ENCODE results near the gene GOLPH3.

GOLPH3 gene

GRCh38 chr5:32098291-32098690, 75.8 kb downstream of the GOLPH3 start:
- H3K27me3 ChIP-seq (ENCODE audit: insufficient read depth, low read length, poor library complexity, severe bottlenecking), result no peaks in the 10 kb centered on the region
- no peaks in the 10 kb centered on the region for H3F3A ChIP-seq (ENCODE audit: low read depth)
- no peak for TF ChIP-seq CTCF (conservative IDR thresholded peaks at IDR 0.05; ENCODE audit: low read length)
- no peak for TF ChIP-seq EZH2phosphoT487 (IDR thresholded peaks at IDR 0.05; ENCODE audit: borderline replicate concordance)
- H3K36me3 ChIP-seq (ENCODE audit: insufficient read depth, low read length), result peaks cover 3% of the 10 kb centered on the region; the same call in 1 of the 2 replicates
- H2AFZ ChIP-seq (ENCODE audit: low read length), result no peak overlapping the region
- H3K9ac ChIP-seq (ENCODE audit: low read depth, low read length, poor library complexity, severe bottlenecking), result no peak overlapping the region
- H4K20me1 ChIP-seq (ENCODE audit: insufficient read depth, low read length, poor library complexity, severe bottlenecking), result no peaks in the 10 kb centered on the region
- no peak overlapping the region for H3K4me3 ChIP-seq (ENCODE audit: low read length, poor library complexity, severe bottlenecking)
- no peak overlapping the region for H3K4me2 ChIP-seq (ENCODE audit: low read depth, low read length, poor library complexity, severe bottlenecking)
- no peaks in the 10 kb centered on the region for H3K79me2 ChIP-seq (ENCODE audit: insufficient read depth, low read length)
- no peaks in the 10 kb centered on the region for H3K9me2 ChIP-seq (replicated peaks; ENCODE audit: low read depth, low read length)
- no peaks in the 10 kb centered on the region for H3K4me1 ChIP-seq (ENCODE audit: insufficient read depth, low read length, poor library complexity, severe bottlenecking)
- H3K9me3 ChIP-seq (ENCODE audit: insufficient read depth, low read depth, low read length), result no peaks in the 10 kb centered on the region

- H3K36me3 ChIP-seq (ENCODE audit: insufficient read depth, low read length), result peaks cover 3% of the 10 kb centered on the region; the same call in 1 of the 2 replicates
- no peak overlapping the region for H3K4me2 ChIP-seq (ENCODE audit: low read depth, low read length, poor library complexity, severe bottlenecking)
- no peaks in the 10 kb centered on the region for H3K9me2 ChIP-seq (replicated peaks; ENCODE audit: low read depth, low read length)
- no peak overlapping the region for H2AFZ ChIP-seq (ENCODE audit: low read length)
- H3K9ac ChIP-seq (ENCODE audit: low read depth, low read length, poor library complexity, severe bottlenecking), result no peak overlapping the region
- no peaks in the 10 kb centered on the region for H4K20me1 ChIP-seq (ENCODE audit: insufficient read depth, low read length, poor library complexity, severe bottlenecking)
- H3K79me2 ChIP-seq (ENCODE audit: insufficient read depth, low read length), result no peaks in the 10 kb centered on the region
- H3F3A ChIP-seq (ENCODE audit: low read depth), result no peaks in the 10 kb centered on the region
- TF ChIP-seq CTCF (conservative IDR thresholded peaks at IDR 0.05; ENCODE audit: low read length) (no peak), EZH2phosphoT487 (IDR thresholded peaks at IDR 0.05; ENCODE audit: borderline replicate concordance) (no peak)
- H3K9me3 ChIP-seq (ENCODE audit: insufficient read depth, low read depth, low read length), result no peaks in the 10 kb centered on the region
- H3K27me3 ChIP-seq (ENCODE audit: insufficient read depth, low read length, poor library complexity, severe bottlenecking), result no peaks in the 10 kb centered on the region
- no peak overlapping the region for H3K4me3 ChIP-seq (ENCODE audit: low read length, poor library complexity, severe bottlenecking)
- no peaks in the 10 kb centered on the region for H3K4me1 ChIP-seq (ENCODE audit: insufficient read depth, low read length, poor library complexity, severe bottlenecking)
Observed at GRCh38 chr5:32096891-32097595, 77.1 kb downstream of the GOLPH3 start.

- Histone ChIP-seq H3K4me2 (ENCODE audit: low read depth, low read length, poor library complexity, severe bottlenecking) (no peak overlapping the region), H3K79me2 (ENCODE audit: insufficient read depth, low read length) (no peaks in the 10 kb centered on the region), H2AFZ (ENCODE audit: low read length) (no peak overlapping the region), H3K9ac (ENCODE audit: low read depth, low read length, poor library complexity, severe bottlenecking) (no peak overlapping the region), H3K4me3 (ENCODE audit: low read length, poor library complexity, severe bottlenecking) (no peak overlapping the region), H3F3A (ENCODE audit: low read depth) (no peaks in the 10 kb centered on the region), H3K4me1 (ENCODE audit: insufficient read depth, low read length, poor library complexity, severe bottlenecking) (no peaks in the 10 kb centered on the region), H4K20me1 (ENCODE audit: insufficient read depth, low read length, poor library complexity, severe bottlenecking) (no peaks in the 10 kb centered on the region), H3K36me3 (ENCODE audit: insufficient read depth, low read length) (no peaks in the 10 kb centered on the region), H3K9me3 (ENCODE audit: insufficient read depth, low read depth, low read length) (no peaks in the 10 kb centered on the region), H3K27me3 (ENCODE audit: insufficient read depth, low read length, poor library complexity, severe bottlenecking) (no peaks in the 10 kb centered on the region), H3K9me2 (replicated peaks; ENCODE audit: low read depth, low read length) (no peaks in the 10 kb centered on the region)
- no peak for TF ChIP-seq EZH2phosphoT487 (IDR thresholded peaks at IDR 0.05; ENCODE audit: borderline replicate concordance)
Observed at GRCh38 chr5:32095261-32095671, 78.9 kb downstream of the GOLPH3 start.

GRCh38 chr5:32094691-32095090, 79.4 kb downstream of the GOLPH3 start:
- Histone ChIP-seq H3K36me3 (ENCODE audit: insufficient read depth, low read length) (no peaks in the 10 kb centered on the region), H3K9ac (ENCODE audit: low read depth, low read length, poor library complexity, severe bottlenecking) (no peak overlapping the region), H3K27me3 (ENCODE audit: insufficient read depth, low read length, poor library complexity, severe bottlenecking) (no peaks in the 10 kb centered on the region), H2AFZ (ENCODE audit: low read length) (no peak overlapping the region), H3F3A (ENCODE audit: low read depth) (no peaks in the 10 kb centered on the region), H3K9me2 (replicated peaks; ENCODE audit: low read depth, low read length) (no peaks in the 10 kb centered on the region), H3K9me3 (ENCODE audit: insufficient read depth, low read depth, low read length) (no peaks in the 10 kb centered on the region), H3K4me1 (ENCODE audit: insufficient read depth, low read length, poor library complexity, severe bottlenecking) (no peaks in the 10 kb centered on the region), H3K79me2 (ENCODE audit: insufficient read depth, low read length) (no peaks in the 10 kb centered on the region), H4K20me1 (ENCODE audit: insufficient read depth, low read length, poor library complexity, severe bottlenecking) (no peaks in the 10 kb centered on the region), H3K4me3 (ENCODE audit: low read length, poor library complexity, severe bottlenecking) (no peak overlapping the region), H3K4me2 (ENCODE audit: low read depth, low read length, poor library complexity, severe bottlenecking) (no peak overlapping the region)
- no peak for TF ChIP-seq EZH2phosphoT487 (IDR thresholded peaks at IDR 0.05; ENCODE audit: borderline replicate concordance)
- no peak for TF ChIP-seq CTCF (conservative IDR thresholded peaks at IDR 0.05; ENCODE audit: low read length)

Data from Loucy (cell line).